CD4-positive, alpha-beta T cell treated with Interleukin-6 at 100 ng/mL for 8 hours (primary cell): Measurements from ENCODE around the gene C11orf52.
A peak's percentile ranks its signal among the peaks of the same experiment; 100 is the strongest.
"Not testable (repeated sequence)": the region's sequence is repeated elsewhere in the genome, so short reads cannot be mapped to it uniquely, and the experiment has no call there.

Experiments used
- DNase-seq: peaks from one replicate; pipeline ENCODE4 v3.0.0-alpha.2; 2020; ENCODE audit warnings: mixed read lengths, low spot score

The C11orf52 gene

DNA sequence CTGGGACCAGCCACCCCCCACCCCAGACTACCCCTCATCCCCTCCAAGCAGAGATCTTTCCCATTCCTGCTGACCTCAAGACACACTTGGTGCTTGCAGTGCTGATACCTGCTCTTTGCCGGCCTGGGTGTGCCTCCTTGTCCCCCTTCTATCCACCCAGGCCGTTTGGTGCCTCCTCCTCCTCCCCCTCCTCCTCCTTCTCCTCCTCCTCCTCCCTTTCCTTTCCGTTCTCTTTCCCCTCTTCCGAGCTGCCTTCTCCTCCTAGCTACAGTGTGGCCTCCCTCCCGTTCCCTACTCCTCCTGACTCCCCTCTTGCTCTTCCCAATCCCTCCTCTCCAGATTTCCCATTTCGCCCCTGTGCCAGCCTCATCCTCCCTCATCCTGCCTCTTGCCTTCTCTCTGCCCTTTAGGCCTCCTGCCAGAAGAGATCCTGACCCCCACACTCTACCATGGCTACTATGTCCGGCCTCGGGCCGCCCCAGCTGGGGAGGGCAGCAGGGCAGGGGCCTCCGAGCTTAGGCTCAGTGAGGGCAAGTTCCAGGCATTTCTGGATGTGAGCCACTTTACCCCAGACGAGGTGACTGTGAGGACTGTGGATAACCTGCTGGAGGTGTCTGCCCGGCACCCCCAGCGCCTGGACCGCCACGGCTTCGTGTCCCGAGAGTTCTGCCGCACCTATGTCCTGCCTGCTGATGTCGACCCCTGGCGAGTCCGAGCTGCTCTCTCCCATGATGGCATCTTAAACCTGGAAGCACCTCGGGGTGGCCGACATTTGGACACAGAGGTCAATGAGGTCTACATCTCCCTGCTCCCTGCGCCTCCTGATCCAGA, 5.5 kb upstream of the C11orf52 start:
- DNase-seq, result no peak

- DNase-seq, result no peak
Measured at GRCh38 chr11:111913997-111914396, 4.7 kb upstream of the C11orf52 start.

GRCh38 chr11:111916768-111917167, 1.9 kb upstream of the C11orf52 start:
- no peak for DNase-seq

GRCh38 chr11:111917312-111917711, 1.4 kb upstream of the C11orf52 start:
- no peak for DNase-seq

- no peak for DNase-seq
Measured at GRCh38 chr11:111917788-111918187, 925 bp upstream of the C11orf52 start.

DNA sequence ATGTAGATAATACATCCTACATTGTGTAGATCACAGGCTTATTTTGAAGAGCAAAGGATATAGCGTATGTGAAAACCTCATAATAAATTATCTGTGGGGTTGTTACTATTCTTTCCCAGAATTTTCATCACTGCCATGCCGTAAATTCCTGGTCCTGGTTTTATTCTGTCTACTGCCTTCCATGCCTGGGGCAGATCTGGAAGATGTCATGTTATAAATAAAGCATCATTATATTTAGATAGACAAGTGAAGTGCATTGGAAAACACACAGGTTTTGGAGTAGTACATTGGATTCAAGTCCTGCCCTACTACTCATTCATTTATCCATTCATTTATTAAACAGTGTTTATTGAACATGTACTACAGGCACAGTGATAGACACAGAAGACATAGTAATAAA, 2.2 kb downstream of the C11orf52 start:
- DNase-seq, result no peak

GRCh38 chr11:111921541-111922230, 3.0 kb downstream of the C11orf52 start:
- no peak for DNase-seq

DNA sequence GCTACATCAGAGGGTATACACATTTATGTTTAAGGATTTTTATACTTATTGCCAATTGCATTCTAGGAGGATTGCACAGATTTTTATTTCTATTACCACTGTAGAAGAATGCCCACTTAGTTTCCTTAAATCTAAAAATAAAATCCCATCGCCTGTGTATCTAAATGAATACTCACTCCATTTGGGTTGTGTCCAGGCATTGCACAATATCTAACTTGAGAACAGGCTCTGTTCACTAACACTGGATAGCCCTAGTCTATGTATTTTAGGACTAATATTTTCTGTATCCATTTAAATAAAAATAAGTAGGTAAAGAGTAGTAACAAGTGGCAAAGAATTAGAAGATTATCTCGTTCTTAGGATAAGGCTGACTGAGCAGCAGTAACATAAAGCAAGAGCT, 4.1 kb downstream of the C11orf52 start:
- no peak for DNase-seq

DNA sequence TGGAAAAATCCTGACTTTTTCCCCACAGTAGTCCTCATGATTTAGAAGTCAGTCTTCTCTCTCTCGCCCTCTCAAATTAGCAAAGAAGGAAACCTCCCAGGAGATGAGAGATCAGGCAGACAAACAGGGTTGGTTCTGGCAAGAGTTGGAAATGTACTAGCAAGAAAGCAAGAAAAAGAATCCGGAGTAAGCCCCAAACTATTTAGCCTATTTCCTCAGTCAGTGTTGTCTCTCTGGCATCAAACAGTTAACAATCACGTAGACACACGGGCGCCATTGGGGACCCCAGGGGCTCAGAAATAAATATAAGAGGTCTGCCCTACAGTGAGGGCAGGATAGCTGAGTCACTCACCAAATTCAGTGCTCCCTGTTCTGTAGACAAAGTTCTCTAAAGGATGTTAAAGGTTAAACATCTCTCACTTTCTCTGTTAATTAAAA, 4.7 kb downstream of the C11orf52 start:
- DNase-seq, result no peak

DNA sequence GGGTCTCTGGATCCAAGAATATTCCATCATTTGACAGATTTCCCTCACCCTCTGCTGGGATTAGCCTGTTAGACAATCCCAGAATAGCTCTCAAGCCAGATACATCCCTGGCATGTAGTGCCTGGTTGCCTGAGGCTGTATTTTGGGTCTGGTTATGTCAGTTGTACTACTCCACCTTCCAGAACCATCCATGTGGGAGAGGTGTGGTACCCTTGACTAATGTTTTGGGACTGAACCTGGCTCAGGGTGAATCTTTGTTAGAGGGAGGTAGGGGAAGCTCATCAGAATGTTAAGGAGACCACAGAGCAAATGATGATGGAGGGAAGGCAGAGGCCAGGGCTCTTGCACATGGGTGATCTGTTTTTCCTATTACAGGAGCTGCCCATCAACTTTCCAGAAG, 5.2 kb downstream of the C11orf52 start:
- no peak for DNase-seq

DNA sequence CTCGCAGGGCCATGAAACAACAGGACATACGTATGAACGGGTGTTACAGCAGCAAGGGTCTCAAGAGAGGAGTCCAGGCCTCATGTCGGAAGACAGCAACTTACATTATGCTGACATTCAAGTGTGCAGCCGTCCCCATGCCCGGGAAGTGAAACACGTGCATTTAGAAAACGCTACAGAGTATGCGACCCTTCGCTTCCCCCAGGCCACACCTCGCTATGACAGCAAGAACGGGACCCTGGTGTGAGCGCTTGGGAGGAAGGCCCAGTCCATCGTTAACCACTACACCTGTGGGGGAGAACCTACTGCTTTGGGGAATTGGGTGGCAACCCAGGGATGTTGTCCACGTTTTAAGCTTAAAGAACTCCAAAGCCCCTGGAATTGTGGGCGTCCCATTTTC, 7.2 kb downstream of the C11orf52 start:
- no peak for DNase-seq

- peak; percentile 96 for DNase-seq
Measured at GRCh38 chr11:111926505-111927391, 8.0 kb downstream of the C11orf52 start.

DNA sequence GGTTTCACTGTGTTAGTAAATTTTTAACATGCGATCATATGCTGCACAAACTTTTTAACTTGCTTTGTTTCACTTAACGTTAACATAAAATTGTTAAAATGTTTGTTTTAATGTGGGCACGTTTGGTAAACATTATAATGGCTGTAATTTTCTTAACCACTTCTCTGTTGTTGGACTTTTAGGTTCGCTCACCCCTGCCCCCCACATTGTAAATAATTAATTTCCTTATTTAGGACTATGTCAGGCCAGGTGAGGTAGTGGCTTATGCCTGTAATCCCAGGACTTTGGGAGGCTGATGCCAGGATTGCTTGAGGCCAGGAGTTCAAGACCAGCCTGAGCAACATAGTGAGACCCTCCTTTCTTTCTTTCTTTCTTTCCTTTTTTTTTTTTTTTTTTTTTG, 11.8 kb downstream of the C11orf52 start:
- no peak for DNase-seq

DNA sequence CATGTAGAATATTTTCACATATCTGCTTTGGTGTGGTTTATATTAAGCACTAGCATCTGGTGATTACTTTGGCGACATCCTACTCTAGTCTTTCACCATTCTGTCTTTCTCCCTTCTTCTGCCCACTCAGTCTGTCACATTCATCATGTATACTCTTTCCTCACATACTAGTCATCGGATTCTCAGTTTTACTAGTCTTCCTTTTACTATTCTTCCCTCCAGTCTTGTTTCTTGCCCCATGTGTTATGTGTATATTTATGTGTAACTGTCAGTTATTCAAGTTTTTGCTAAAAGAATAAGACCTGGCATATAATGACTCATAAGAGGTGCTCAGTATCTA, 13.9 kb downstream of the C11orf52 start:
- no peak for DNase-seq

DNA sequence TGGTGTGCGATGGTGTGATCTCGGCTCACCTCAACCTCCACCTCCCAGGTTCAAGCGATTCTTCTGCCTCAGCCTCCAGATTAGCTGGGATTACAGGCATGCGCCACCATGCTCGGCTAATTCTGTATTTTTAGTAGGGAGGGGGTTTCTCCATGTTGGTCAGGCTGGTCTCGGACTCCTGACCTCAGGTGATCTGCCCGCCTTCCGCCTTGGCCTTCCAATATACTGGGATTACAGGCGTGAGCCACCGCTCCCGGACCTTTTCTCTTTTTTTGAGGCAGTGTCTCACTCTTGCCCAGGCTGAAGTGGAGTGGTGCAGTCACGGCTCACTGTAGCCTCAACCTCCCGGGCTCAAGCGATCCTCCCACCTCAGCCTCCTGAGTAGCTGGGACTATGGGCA, 14.5 kb downstream of the C11orf52 start:
- not testable (repeated sequence) for DNase-seq

DNA sequence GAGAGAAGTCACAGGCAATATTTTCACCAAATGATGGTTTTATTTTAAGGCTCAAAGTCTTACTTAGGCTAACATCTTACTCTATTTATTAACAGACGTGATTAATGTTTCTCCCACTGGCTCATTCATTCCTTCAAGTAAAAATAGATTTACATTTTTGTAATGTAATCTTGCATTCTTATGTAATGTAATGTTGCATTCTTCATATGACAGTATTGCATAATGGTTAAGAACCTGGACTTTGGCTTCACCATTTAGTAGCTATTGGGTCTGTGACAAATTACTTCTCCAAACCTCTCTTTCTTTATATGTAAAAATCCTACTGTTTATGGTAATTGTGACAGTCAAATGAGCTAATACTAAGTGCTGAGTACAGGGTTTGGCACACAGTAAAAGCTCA, 15.2 kb downstream of the C11orf52 start:
- no peak for DNase-seq

DNA sequence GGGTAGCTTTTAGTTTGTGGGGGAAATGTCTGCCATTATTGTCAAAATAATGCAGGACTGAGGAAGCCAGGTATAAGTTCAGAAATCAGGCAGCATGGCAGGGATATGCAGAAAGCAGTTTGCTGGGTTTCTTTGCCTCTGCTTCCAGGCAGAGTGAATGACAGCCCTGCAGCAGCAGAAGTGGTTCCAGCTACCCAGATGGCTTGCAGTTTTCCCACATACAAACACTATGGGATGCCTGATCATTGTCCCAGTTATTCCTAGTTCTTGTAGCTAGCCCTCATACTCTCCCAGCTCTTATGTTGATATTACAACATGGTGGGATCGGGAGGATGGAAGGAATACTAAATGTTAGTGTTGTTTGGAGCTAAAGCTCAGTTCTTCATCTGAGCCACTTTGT, 15.6 kb downstream of the C11orf52 start:
- no peak for DNase-seq

- DNase-seq, result no peak
Measured at GRCh38 chr11:111935317-111936039, 16.8 kb downstream of the C11orf52 start.

- DNase-seq, result no peak
Measured at GRCh38 chr11:111936040-111936540, 17.4 kb downstream of the C11orf52 start.

- DNase-seq, result no peak
Measured at GRCh38 chr11:111937461-111937769, 18.7 kb downstream of the C11orf52 start.

- DNase-seq, result no peak
Measured at GRCh38 chr11:111937844-111938243, 19.1 kb downstream of the C11orf52 start.

- peak; percentile 30 for DNase-seq
Measured at GRCh38 chr11:111938687-111939160, 20.0 kb downstream of the C11orf52 start.
